K562 (cell line): ENCODE measurements around the gene CCDC50.

Source experiments
- ARID2 ChIP-seq: fragments of 450-650 bp; IDR thresholded peaks from 2 replicates; pipeline ENCODE4 v1.6.1; 2017; ENCODE audit warnings: antibody characterized with exemption, mild to moderate bottlenecking
- CTCF ChIP-seq, 3 experiments: IDR thresholded peaks in 2 of 3; conservative IDR thresholded peaks in 1 of 3; 2 replicates each; pipeline ENCODE4 v1.5.1; 2011 to 2012; ENCODE audit warnings: low read length in 3 of 3, mild to moderate bottlenecking in 3 of 3, control low read depth in 2 of 3, improper control_type of control experiment in 1 of 3, inconsistent platforms in 1 of 3, low read depth in 1 of 3, mixed read lengths in 1 of 3, moderate library complexity in 1 of 3; ENCODE audit not compliant: insufficient read depth in 2 of 3
- E2F6 ChIP-seq, 2 experiments: IDR thresholded peaks; 2 replicates each; pipeline ENCODE4 v1.6.1; 2011; ENCODE audit warnings: borderline replicate concordance in 1 of 2, control low read depth in 1 of 2, low read depth in 1 of 2, low read length in 1 of 2, mild to moderate bottlenecking in 1 of 2, mixed read lengths in 1 of 2, moderate library complexity in 1 of 2; ENCODE audit not compliant: insufficient read depth in 1 of 2, insufficient read length in 1 of 2, poor library complexity in 1 of 2, severe bottlenecking in 1 of 2; ENCODE audit errors: extremely low read depth in 1 of 2
- ESRRA ChIP-seq: fragments of 450-650 bp; IDR thresholded peaks from 2 replicates; pipeline ENCODE4 v1.6.1; 2014; ENCODE audit warnings: low read depth, mild to moderate bottlenecking, moderate library complexity, borderline replicate concordance
- JUND ChIP-seq, 2 experiments: IDR thresholded peaks; 2 replicates in 1 of 2; 3 replicates in 1 of 2; pipeline ENCODE4 v1.6.1; 2011; ENCODE audit warnings: borderline replicate concordance in 2 of 2, low read depth in 2 of 2, low read length in 2 of 2, improper control_type of control experiment in 1 of 2, missing biosample characterization in 1 of 2, missing genetic modification characterization in 1 of 2, missing genetic modification reagents in 1 of 2
- KAT2B ChIP-seq: IDR thresholded peaks from one replicate; pipeline ENCODE4 v1.6.1; 2012; ENCODE audit warnings: low read depth, mild to moderate bottlenecking, control low read depth, inconsistent platforms, low read length, moderate library complexity
- POLR2A ChIP-seq: fragments of 450-650 bp; conservative IDR thresholded peaks from 2 replicates; pipeline ENCODE4 v1.6.1; 2016
- RNF219 ChIP-seq: fragments of 250-450 bp; sonication (Bioruptor Pico); IDR thresholded peaks from 2 replicates; pipeline ENCODE4 v1.5.0; 2022; ENCODE audit warnings: mild to moderate bottlenecking
- TARDBP ChIP-seq: fragments of 450-650 bp; IDR thresholded peaks from 2 replicates; pipeline ENCODE4 v1.6.1; 2016
- ZFX ChIP-seq: sonication (generic); formaldehyde crosslinking; IDR thresholded peaks from 2 replicates; pipeline ENCODE4 v1.8.0; 2022; ENCODE audit warnings: mild to moderate bottlenecking, missing genetic modification reagents, moderate library complexity
- ZNF197 ChIP-seq: fragments of 200-800 bp; sonication (Bioruptor generic); IDR thresholded peaks from 2 replicates; pipeline ENCODE4 v1.6.1; 2016; ENCODE audit warnings: low read depth, missing genetic modification characterization, missing compliant biosample characterization

- TF ChIP-seq CTCF (IDR thresholded peaks at IDR 0.05 in 2 of 3, conservative IDR thresholded peaks at IDR 0.05 in 1 of 3; ENCODE audit: insufficient read depth in 2 of 3, low read depth in 1 of 3, low read length in 3 of 3) (no peak), E2F6 (IDR thresholded peaks at IDR 0.05; ENCODE audit: borderline replicate concordance in 1 of 2, extremely low read depth in 1 of 2, insufficient read depth in 1 of 2, insufficient read length in 1 of 2, low read depth in 1 of 2, low read length in 1 of 2, poor library complexity in 1 of 2, severe bottlenecking in 1 of 2) (no peak), JUND (IDR thresholded peaks at IDR 0.05; ENCODE audit: borderline replicate concordance, low read depth, low read length) (no peak), JUND (tag; IDR thresholded peaks at IDR 0.05; ENCODE audit: borderline replicate concordance, low read depth, low read length) (no peak), TARDBP (no peak), ZFX (CRISPR knock-in tag) (no peak), ARID2 (no peak), KAT2B (no peak), POLR2A (no peak), RNF219 (no peak), ZNF197 (CRISPR knock-in tag) (no peak), ESRRA (no peak)
These were observed 18.0 kb downstream of the CCDC50 start for GRCh38 chr3:191347228-191347627.
